IMR-90 (cell line): ENCODE results near the gene BPI. TPM values are rescaled to one million over a fixed set of nuclear protein-coding genes. Genes with fewer than 3 reads are reported as not detected.

ENCODE experiments used
- ATAC-seq: fragments of 200-7000 bp; cut with Tn5 transposase; 2 replicates; pipeline ENCODE4 v1.9.1; 2020; ENCODE audit warnings: low read depth, mild to moderate bottlenecking, moderate library complexity
- BruUV-seq: library from RNA; stranded (reverse); fragments of 400-500 nt; replicated peaks from 2 replicates; lab custom pipeline; 2021; lab: Mats Ljungman, UMichigan
- CTCF ChIA-PET: fragments of 300-600 bp; formaldehyde crosslinking; extraction: SDS; loops from one replicate; lab custom pipeline; 2021; ENCODE audit warnings: antibody characterized with exemption; lab: Yijun Ruan, JAX
- POLR2A ChIA-PET: fragments of 300-600 bp; sonication (Branson Sonifier 250); formaldehyde crosslinking; loops from one replicate; lab custom pipeline; 2022; ENCODE audit warnings: antibody characterized with exemption; ENCODE audit not compliant: unreplicated experiment; lab: Charles Lee
- DNase-seq: peaks from one replicate; pipeline ENCODE4 v3.0.0; 2013
- H2AFZ ChIP-seq: replicated peaks from 2 replicates; pipeline ENCODE3; 2013; ENCODE audit warnings: low read length, mild to moderate bottlenecking; ENCODE audit not compliant: poor library complexity
- H2AK5ac ChIP-seq: 2 replicates; pipeline ENCODE4 v1.6.1; 2013; ENCODE audit warnings: low read depth, low read length, inconsistent platforms
- H2AK9ac ChIP-seq: replicated peaks from 2 replicates; pipeline ENCODE3; 2013; ENCODE audit warnings: mild to moderate bottlenecking, low read depth, low read length, moderate library complexity; ENCODE audit not compliant: poor library complexity
- H2BK120ac ChIP-seq: 2 replicates; pipeline ENCODE4 v1.6.1; 2013; ENCODE audit warnings: low read depth, low read length, inconsistent platforms
- H2BK15ac ChIP-seq: 3 replicates; pipeline ENCODE4 v1.6.1; 2013; ENCODE audit warnings: low read depth, low read length, inconsistent platforms
- H2BK20ac ChIP-seq: 2 replicates; pipeline ENCODE4 v1.6.1; 2013; ENCODE audit warnings: low read depth, mild to moderate bottlenecking, inconsistent platforms, low read length, moderate library complexity
- H2BK5ac ChIP-seq: 2 replicates; pipeline ENCODE4 v1.6.1; 2013; ENCODE audit warnings: mild to moderate bottlenecking, low read depth, low read length, inconsistent platforms; ENCODE audit not compliant: poor library complexity, severe bottlenecking
- H3K14ac ChIP-seq: replicated peaks from 2 replicates; pipeline ENCODE4 v1.6.1; 2013; ENCODE audit warnings: low read depth, low read length, inconsistent platforms
- H3K18ac ChIP-seq: 2 replicates; pipeline ENCODE4 v1.6.1; 2013; ENCODE audit warnings: low read depth, low read length, control low read depth
- H3K23ac ChIP-seq: 2 replicates; pipeline ENCODE4 v1.6.1; 2013; ENCODE audit warnings: low read depth, low read length, inconsistent platforms
- H3K27ac ChIP-seq: 2 replicates; pipeline ENCODE4 v1.5.1; 2013; ENCODE audit warnings: mild to moderate bottlenecking, control low read depth, low read length; ENCODE audit not compliant: insufficient read depth
- H3K27me3 ChIP-seq: 2 replicates; pipeline ENCODE4 v1.6.1; 2013; ENCODE audit warnings: low read length; ENCODE audit not compliant: control insufficient read depth, insufficient read depth
- H3K36me3 ChIP-seq: 2 replicates; pipeline ENCODE4 v1.6.1; 2013; ENCODE audit warnings: low read length, mixed read lengths; ENCODE audit not compliant: control insufficient read depth, insufficient read depth
- H3K4ac ChIP-seq: 2 replicates; pipeline ENCODE4 v1.6.1; 2013; ENCODE audit warnings: low read depth, low read length, inconsistent platforms
- H3K4me1 ChIP-seq: 2 replicates; pipeline ENCODE4 v1.6.1; 2013; ENCODE audit warnings: low read length, mixed read lengths; ENCODE audit not compliant: control insufficient read depth, insufficient read depth
- H3K4me2 ChIP-seq: 2 replicates; pipeline ENCODE4 v1.6.1; 2013; ENCODE audit warnings: low read depth, mild to moderate bottlenecking, control low read depth, low read length, moderate library complexity
- H3K4me3 ChIP-seq: 2 replicates; pipeline ENCODE4 v1.5.1; 2013; ENCODE audit warnings: low read depth, mild to moderate bottlenecking, control low read depth, low read length, moderate library complexity; ENCODE audit not compliant: insufficient read depth
- H3K56ac ChIP-seq: 2 replicates; pipeline ENCODE4 v1.6.1; 2013; ENCODE audit warnings: low read length, inconsistent platforms; ENCODE audit not compliant: insufficient read depth; ENCODE audit errors: extremely low read depth
- H3K79me1 ChIP-seq, 2 experiments: 2 replicates each; pipeline ENCODE4 v1.6.1; 2013; ENCODE audit warnings: low read length in 2 of 2, inconsistent platforms in 1 of 2, low read depth in 1 of 2
- H3K9ac ChIP-seq: 2 replicates; pipeline ENCODE4 v1.6.1; 2013; ENCODE audit warnings: low read depth, low read length, control low read depth
- H3K9me1 ChIP-seq: 2 replicates; pipeline ENCODE4 v1.6.1; 2013; ENCODE audit warnings: low read length, inconsistent platforms; ENCODE audit not compliant: insufficient read depth
- H3K9me3 ChIP-seq: 2 replicates; pipeline ENCODE4 v1.6.1; 2013; ENCODE audit warnings: low read length; ENCODE audit not compliant: control insufficient read depth, insufficient read depth
- H4K20me1 ChIP-seq: 2 replicates; pipeline ENCODE4 v1.6.1; 2013; ENCODE audit warnings: low read length, inconsistent platforms; ENCODE audit not compliant: insufficient read depth
- H4K5ac ChIP-seq: 2 replicates; pipeline ENCODE4 v1.6.1; 2013; ENCODE audit warnings: mild to moderate bottlenecking, low read depth, low read length, control low read depth
- H4K8ac ChIP-seq, 2 experiments: 2 replicates each; pipeline ENCODE4 v1.6.1; 2013; ENCODE audit warnings: low read depth in 2 of 2, low read length in 2 of 2, control low read depth in 1 of 2, inconsistent platforms in 1 of 2
- H4K91ac ChIP-seq: 2 replicates; pipeline ENCODE4 v1.6.1; 2013; ENCODE audit warnings: low read depth, low read length, inconsistent platforms; ENCODE audit not compliant: insufficient read depth
- CHD1 ChIP-seq: IDR thresholded peaks from 2 replicates; pipeline ENCODE4 v1.6.1; 2012; ENCODE audit warnings: low read depth, low read length, improper control_type of control experiment
- MAZ ChIP-seq: IDR thresholded peaks from 2 replicates; pipeline ENCODE4 v1.6.1; 2012; ENCODE audit warnings: low read depth, mild to moderate bottlenecking, low read length, improper control_type of control experiment, moderate library complexity, borderline replicate concordance
- NFE2L2 ChIP-seq: fragments of 150-350 bp; IDR thresholded peaks from 2 replicates; pipeline ENCODE4 v1.6.1; 2016; ENCODE audit warnings: low read depth, mild to moderate bottlenecking, low read length
- POLR2A ChIP-seq: IDR thresholded peaks from 2 replicates; pipeline ENCODE4 v1.6.1; 2012; ENCODE audit warnings: mild to moderate bottlenecking, low read depth, low read length
- RAD21 ChIP-seq: IDR thresholded peaks from 2 replicates; pipeline ENCODE4 v1.6.1; 2012; ENCODE audit warnings: low read length, improper control_type of control experiment
- WGBS, 2 experiments: methylation state at CpG; one replicate each; pipeline versions ENCODE4 v1.1.5 to v1.1.7; 2013; ENCODE audit warnings: missing lambda C conversion rate in 2 of 2; ENCODE audit not compliant: insufficient read length in 1 of 2; ENCODE audit errors: extremely low coverage in 2 of 2; 5-methylcytosine and 5-hydroxymethylcytosine counted together
- dilution Hi-C: fragments of 300-500 bp; cut with HindIII; formaldehyde crosslinking; loops from one replicate; pipeline ENCODE4 v1.14.3; 2018; ENCODE audit warnings: low sequenced_read_pairs; ENCODE audit not compliant: unreplicated experiment
- in situ Hi-C: fragments of 300-500 bp; cut with MboI; formaldehyde crosslinking; loops from 3 replicates; pipeline ENCODE4 v1.14.3; 2019; ENCODE audit warnings: low sequenced_read_pairs, inconsistent platforms, mixed read lengths
- intact Hi-C: fragments of 100-400 bp; cut with micrococcal nuclease; formaldehyde crosslinking; loops from 2 replicates; pipeline ENCODE4 v1.10.0; 2022
- polyA plus RNA-seq, 3 experiments: library from polyadenylated mRNA; depleted of rRNA; stranded (reverse); fragments of >200 nt; gene quantifications; 2 replicates each; pipeline ENCODE4 v1.2.3, GENCODE V29; 2012; ENCODE audit warnings: low replicate concordance in 1 of 3
- total RNA-seq: library from RNA; depleted of rRNA; stranded (reverse); fragments of >200 nt; gene quantifications from 2 replicates; pipeline ENCODE4 v1.2.3, GENCODE V29; 2012
- TF ChIP-seq, protein P1 (sequence below): conservative IDR thresholded peaks from 2 replicates; pipeline ENCODE4 v1.5.1; 2012; ENCODE audit warnings: mild to moderate bottlenecking, low read depth, low read length, improper control_type of control experiment
- TF ChIP-seq, protein P2 (sequence below): fragments of 150-350 bp; IDR thresholded peaks from 2 replicates; pipeline ENCODE4 v1.6.1; 2017; ENCODE audit warnings: mild to moderate bottlenecking, antibody characterized with exemption, low read length, low read depth

Gene BPI
- total and polyA plus RNA-seq, 2 of the 4 experiments (the other 2 are of a cell fraction) = 0.05 TPM; not detected in 1

DNA sequence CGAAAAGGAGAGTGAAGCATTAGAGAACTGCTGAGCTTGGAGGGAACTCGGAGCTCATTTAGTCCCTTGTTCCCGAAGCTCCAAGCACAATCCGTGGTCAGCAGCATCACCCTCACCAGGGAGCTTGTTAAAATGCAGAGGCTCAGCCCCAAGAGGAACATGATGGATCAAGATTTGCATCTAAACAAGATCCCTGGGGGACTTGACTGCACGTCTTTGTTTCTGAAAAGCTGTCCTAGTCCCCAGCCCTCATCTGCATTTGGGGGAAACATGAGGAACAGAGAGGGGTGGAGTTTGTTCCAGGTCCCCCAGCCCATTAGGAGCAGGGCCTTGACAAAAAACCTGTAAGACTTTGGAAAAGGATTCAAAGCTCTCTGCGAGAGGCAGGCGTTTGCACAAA is 38.3 kb downstream of the BPI start:
- Histone ChIP-seq H3K4me1 (peaks cover 4% of the 10 kb centered on the region; the same call in 1 of the 2 replicates), H3K9me3 (peaks cover 6% of the 10 kb centered on the region), H3K27me3 (peaks cover 10% of the 10 kb centered on the region), H3K4me2 (no peak overlapping the region), H3K23ac (no peak overlapping the region), H3K18ac (no peak overlapping the region), H4K8ac (no peak overlapping the region), H3K4me3 (no peak overlapping the region), H3K14ac (no peak overlapping the region), H4K91ac (no peak overlapping the region), H2BK5ac (no peak overlapping the region), H3K56ac (no peak overlapping the region), H3K36me3 (no peaks in the 10 kb centered on the region), H2AFZ (peak overlapping the region; percentile 51), H3K9me1 (peaks cover 5% of the 10 kb centered on the region; the same call in 1 of the 2 replicates), H3K79me1 (no peaks in the 10 kb centered on the region), H2BK120ac (no peak overlapping the region), H4K5ac (no peak overlapping the region), H2BK15ac (no peak overlapping the region), H3K4ac (no peak overlapping the region), H2BK20ac (no peak overlapping the region), H2AK9ac (no peak overlapping the region), H3K9ac (no peak overlapping the region), H2AK5ac (no peak overlapping the region), H3K27ac (no peak overlapping the region), H4K20me1 (no peaks in the 10 kb centered on the region)
- dilution Hi-C loops (no loop called here), in situ Hi-C loops (no loop called here), intact Hi-C loops (no loop called here)
- TF ChIP-seq MAZ (no peak), NFE2L2 (no peak), CHD1 (no peak), POLR2A (no peak), RAD21 (no peak)
- TF ChIP-seq, protein P1, sequence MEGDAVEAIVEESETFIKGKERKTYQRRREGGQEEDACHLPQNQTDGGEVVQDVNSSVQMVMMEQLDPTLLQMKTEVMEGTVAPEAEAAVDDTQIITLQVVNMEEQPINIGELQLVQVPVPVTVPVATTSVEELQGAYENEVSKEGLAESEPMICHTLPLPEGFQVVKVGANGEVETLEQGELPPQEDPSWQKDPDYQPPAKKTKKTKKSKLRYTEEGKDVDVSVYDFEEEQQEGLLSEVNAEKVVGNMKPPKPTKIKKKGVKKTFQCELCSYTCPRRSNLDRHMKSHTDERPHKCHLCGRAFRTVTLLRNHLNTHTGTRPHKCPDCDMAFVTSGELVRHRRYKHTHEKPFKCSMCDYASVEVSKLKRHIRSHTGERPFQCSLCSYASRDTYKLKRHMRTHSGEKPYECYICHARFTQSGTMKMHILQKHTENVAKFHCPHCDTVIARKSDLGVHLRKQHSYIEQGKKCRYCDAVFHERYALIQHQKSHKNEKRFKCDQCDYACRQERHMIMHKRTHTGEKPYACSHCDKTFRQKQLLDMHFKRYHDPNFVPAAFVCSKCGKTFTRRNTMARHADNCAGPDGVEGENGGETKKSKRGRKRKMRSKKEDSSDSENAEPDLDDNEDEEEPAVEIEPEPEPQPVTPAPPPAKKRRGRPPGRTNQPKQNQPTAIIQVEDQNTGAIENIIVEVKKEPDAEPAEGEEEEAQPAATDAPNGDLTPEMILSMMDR = no peak
- TF ChIP-seq, protein P2, sequence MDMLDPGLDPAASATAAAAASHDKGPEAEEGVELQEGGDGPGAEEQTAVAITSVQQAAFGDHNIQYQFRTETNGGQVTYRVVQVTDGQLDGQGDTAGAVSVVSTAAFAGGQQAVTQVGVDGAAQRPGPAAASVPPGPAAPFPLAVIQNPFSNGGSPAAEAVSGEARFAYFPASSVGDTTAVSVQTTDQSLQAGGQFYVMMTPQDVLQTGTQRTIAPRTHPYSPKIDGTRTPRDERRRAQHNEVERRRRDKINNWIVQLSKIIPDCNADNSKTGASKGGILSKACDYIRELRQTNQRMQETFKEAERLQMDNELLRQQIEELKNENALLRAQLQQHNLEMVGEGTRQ = no peak
- no TSS peak for BruUV-seq
- POLR2A ChIA-PET = no interaction called here
- ATAC-seq = no peak
- DNase-seq = no peak
- WGBS, 2 experiments = 43% methylated on average over 4 of the region's 7 CpGs; no CpG with 5 or more reads in 1 of the 2 experiments
- CTCF ChIA-PET = no interaction called here
